NCI-H2171 (cell line): ENCODE measurements around the gene VENTX.

Experiments
- DNase-seq: peaks from one replicate; lab custom pipeline; 2025; lab: John Stamatoyannopoulos, UW

VENTX gene

GRCh38 chr10:133271521-133272300, 34.1 kb downstream of the VENTX start:
- DNase-seq: no peak

- DNase-seq: no peak
Observed at GRCh38 chr10:133272301-133272963, 34.8 kb downstream of the VENTX start.

GRCh38 chr10:133272964-133273420, 35.3 kb downstream of the VENTX start:
- DNase-seq: no peak

GRCh38 chr10:133273534-133274143, 36.0 kb downstream of the VENTX start:
- no peak for DNase-seq

- no peak for DNase-seq
Observed at GRCh38 chr10:133274751-133275683, 37.4 kb downstream of the VENTX start.

- no peak for DNase-seq
Observed at GRCh38 chr10:133275684-133276092, 38.0 kb downstream of the VENTX start.

GRCh38 chr10:133276100-133276434, 38.4 kb downstream of the VENTX start:
- DNase-seq: no peak

GRCh38 chr10:133276435-133277201, 39.0 kb downstream of the VENTX start, which contains the start of gene ADAM8:
Gene ADAM8, minus strand, starts transcription at chr10:133276868. Its CDS starts 51 bp downstream, at chr10:133276817.
- peak; percentile 11 for DNase-seq

GRCh38 chr10:133277277-133277992, 39.8 kb downstream of the VENTX start:
- DNase-seq: no peak

GRCh38 chr10:133277993-133278576, 40.4 kb downstream of the VENTX start:
- no peak for DNase-seq

GRCh38 chr10:133278577-133279265, 41.1 kb downstream of the VENTX start:
- DNase-seq: no peak

GRCh38 chr10:133279326-133280226, 41.9 kb downstream of the VENTX start:
- DNase-seq: no peak

GRCh38 chr10:133280391-133281059, 42.9 kb downstream of the VENTX start:
- no peak for DNase-seq

GRCh38 chr10:133281084-133281483, 43.4 kb downstream of the VENTX start:
- no peak for DNase-seq

GRCh38 chr10:133281628-133282372, 44.1 kb downstream of the VENTX start:
- no peak for DNase-seq

GRCh38 chr10:133282846-133283390, 45.3 kb downstream of the VENTX start:
- no peak for DNase-seq

GRCh38 chr10:133283931-133284330, 46.3 kb downstream of the VENTX start:
- no peak for DNase-seq
